MG63 (cell line): ENCODE measurements around the gene CIAPIN1. TPM values are rescaled to one million over a fixed set of nuclear protein-coding genes. Genes with fewer than 3 reads are reported as not detected.

Experiments
- DNase-seq: peaks from one replicate; pipeline ENCODE4 v3.0.0-alpha.2; 2020
- H3K27me3 ChIP-seq: fragments of 250-450 bp; sonication (Bioruptor Pico); 2 replicates; pipeline ENCODE4 v1.5.1; 2020; ENCODE audit warnings: mild to moderate bottlenecking, moderate library complexity
- H3K36me3 ChIP-seq: fragments of 250-450 bp; sonication (Bioruptor Pico); 2 replicates; pipeline ENCODE4 v1.5.1; 2020; ENCODE audit warnings: mild to moderate bottlenecking, moderate library complexity
- H3K4me3 ChIP-seq: fragments of 250-450 bp; sonication (Bioruptor Pico); 2 replicates; pipeline ENCODE4 v1.5.1; 2020; ENCODE audit warnings: mild to moderate bottlenecking, moderate library complexity
- H3K9me3 ChIP-seq: fragments of 250-450 bp; sonication (Bioruptor Pico); 2 replicates; pipeline ENCODE4 v1.5.1; 2020; ENCODE audit warnings: mild to moderate bottlenecking, moderate library complexity
- total RNA-seq: library from RNA; depleted of rRNA; stranded (reverse); fragments of >200 nt; shearing (Covaris generic); gene quantifications from 2 replicates; pipeline ENCODE4 v1.2.3, GENCODE V29; 2014; ENCODE audit warnings: low replicate concordance

CIAPIN1 gene
- total RNA-seq, 1 experiment from 2014 or later: 277 TPM

DNA sequence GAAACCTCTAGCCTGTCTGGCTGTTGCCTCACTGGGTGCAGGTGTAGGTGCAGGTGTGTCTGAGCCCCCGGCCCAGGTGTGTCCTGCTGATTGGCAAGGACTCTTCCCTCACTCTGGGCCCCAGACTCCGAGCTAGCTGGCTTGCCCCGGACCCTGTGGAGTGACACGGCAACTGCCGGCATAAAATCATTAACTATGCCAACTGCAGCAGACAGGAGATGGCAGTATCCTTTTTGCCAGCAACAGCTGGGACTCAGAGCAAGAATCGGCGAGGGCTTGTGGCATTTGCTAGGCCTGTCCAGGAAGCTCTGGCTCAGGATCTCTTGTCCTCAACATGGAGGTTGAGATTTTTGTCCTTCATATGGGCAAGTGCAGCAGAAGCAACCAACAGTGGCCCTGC, 20.8 kb downstream of the CIAPIN1 start:
- Histone ChIP-seq H3K9me3 (no peaks in the 10 kb centered on the region), H3K4me3 (no peak overlapping the region), H3K27me3 (no peaks in the 10 kb centered on the region), H3K36me3 (peaks cover 49% of the 10 kb centered on the region)
- DNase-seq: no peak

GRCh38 chr16:57424583-57424982, 22.6 kb downstream of the CIAPIN1 start:
- no peak for DNase-seq
- no peaks in the 10 kb centered on the region for H3K27me3 ChIP-seq
- no peak overlapping the region for H3K4me3 ChIP-seq
- H3K36me3 ChIP-seq: peaks cover 31% of the 10 kb centered on the region
- no peaks in the 10 kb centered on the region for H3K9me3 ChIP-seq

DNA sequence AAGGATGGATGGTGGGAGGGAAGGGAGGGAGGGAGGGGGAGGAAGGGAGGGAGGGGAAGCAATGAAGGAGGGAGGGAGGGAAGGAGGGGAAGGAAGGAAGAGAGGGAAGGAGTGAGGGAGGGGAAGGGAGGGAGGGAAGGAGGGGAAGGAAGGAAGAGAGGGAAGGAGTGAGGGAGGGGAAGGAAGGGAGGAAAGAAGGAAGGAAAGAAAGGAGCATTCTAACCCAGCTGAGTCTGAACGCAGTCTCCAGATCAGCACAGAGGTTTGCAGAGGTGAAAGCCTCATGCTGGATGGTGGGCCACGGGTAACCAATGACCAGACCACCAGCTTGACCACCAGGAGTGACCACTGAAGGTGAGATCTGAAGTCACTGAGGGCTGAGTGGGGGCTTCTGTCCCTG, 24.0 kb downstream of the CIAPIN1 start:
- Histone ChIP-seq H3K36me3 (peaks cover 18% of the 10 kb centered on the region), H3K4me3 (no peak overlapping the region), H3K27me3 (no peaks in the 10 kb centered on the region), H3K9me3 (no peaks in the 10 kb centered on the region)
- DNase-seq: no peak

- Histone ChIP-seq H3K27me3 (no peaks in the 10 kb centered on the region), H3K4me3 (no peak overlapping the region), H3K36me3 (peaks cover 9% of the 10 kb centered on the region), H3K9me3 (no peaks in the 10 kb centered on the region)
- DNase-seq: peak; percentile 72
Measured at GRCh38 chr16:57422026-57422944, 24.9 kb downstream of the CIAPIN1 start.

- no peak for DNase-seq
- no peaks in the 10 kb centered on the region for H3K9me3 ChIP-seq
- no peak overlapping the region for H3K4me3 ChIP-seq
- H3K27me3 ChIP-seq: no peaks in the 10 kb centered on the region
- no peaks in the 10 kb centered on the region for H3K36me3 ChIP-seq
Measured at GRCh38 chr16:57419506-57419905, 27.7 kb downstream of the CIAPIN1 start.

- Histone ChIP-seq H3K36me3 (no peaks in the 10 kb centered on the region), H3K4me3 (no peak overlapping the region), H3K9me3 (no peaks in the 10 kb centered on the region), H3K27me3 (peaks cover 5% of the 10 kb centered on the region)
- DNase-seq: no peak
Measured at GRCh38 chr16:57416084-57416483, 31.1 kb downstream of the CIAPIN1 start.

DNA sequence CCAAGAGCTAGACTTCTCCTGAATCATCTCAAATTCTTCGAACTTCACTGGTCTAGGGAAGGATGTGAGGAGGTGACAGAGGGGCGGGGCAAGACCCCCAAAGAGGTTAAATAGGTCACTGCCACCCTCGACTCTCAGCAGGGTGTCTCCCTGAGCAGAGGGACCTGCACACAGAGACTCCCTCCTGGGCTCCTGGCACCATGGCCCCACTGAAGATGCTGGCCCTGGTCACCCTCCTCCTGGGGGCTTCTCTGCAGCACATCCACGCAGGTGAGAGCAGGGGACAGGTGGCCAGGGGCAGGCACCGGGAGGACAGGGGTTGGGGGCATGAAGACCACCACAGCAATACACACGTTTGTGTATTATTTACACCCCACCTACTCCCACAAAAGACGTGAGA, 33.5 kb downstream of the CIAPIN1 start:
- DNase-seq: no peak
- Histone ChIP-seq H3K4me3 (no peak overlapping the region), H3K27me3 (peaks cover 11% of the 10 kb centered on the region), H3K9me3 (no peaks in the 10 kb centered on the region), H3K36me3 (no peaks in the 10 kb centered on the region)

- DNase-seq: no peak
- Histone ChIP-seq H3K27me3 (peaks cover 11% of the 10 kb centered on the region), H3K36me3 (no peaks in the 10 kb centered on the region), H3K9me3 (no peaks in the 10 kb centered on the region), H3K4me3 (no peak overlapping the region)
Measured at GRCh38 chr16:57413301-57413730, 33.9 kb downstream of the CIAPIN1 start.

DNA sequence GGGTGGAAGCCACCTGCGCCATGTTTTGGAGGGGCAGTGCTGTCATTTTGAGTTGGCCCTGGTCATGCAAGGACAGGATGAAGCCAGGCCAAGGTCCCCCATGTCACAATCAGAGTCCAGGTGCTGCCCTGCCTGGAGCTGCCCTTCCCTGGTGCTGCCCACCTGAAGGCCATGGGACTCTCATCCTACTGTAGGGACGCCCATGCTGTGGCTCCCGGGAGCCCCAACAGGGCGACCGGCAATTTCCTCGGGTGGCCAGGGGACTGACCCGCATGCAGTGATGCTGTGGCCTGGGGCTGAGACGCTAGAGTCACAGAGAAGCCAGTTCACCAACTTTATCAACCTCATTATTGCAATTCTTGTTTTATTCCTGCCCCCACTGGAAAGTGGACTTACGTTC, 34.6 kb downstream of the CIAPIN1 start:
- Histone ChIP-seq H3K36me3 (no peaks in the 10 kb centered on the region), H3K27me3 (peaks cover 14% of the 10 kb centered on the region), H3K9me3 (no peaks in the 10 kb centered on the region), H3K4me3 (no peak overlapping the region)
- no peak for DNase-seq

GRCh38 chr16:57411362-57411976, 35.7 kb downstream of the CIAPIN1 start:
- Histone ChIP-seq H3K36me3 (no peaks in the 10 kb centered on the region), H3K4me3 (no peak overlapping the region), H3K9me3 (no peaks in the 10 kb centered on the region; the same call in 1 of the 2 replicates), H3K27me3 (peaks cover 25% of the 10 kb centered on the region)
- no peak for DNase-seq

DNA sequence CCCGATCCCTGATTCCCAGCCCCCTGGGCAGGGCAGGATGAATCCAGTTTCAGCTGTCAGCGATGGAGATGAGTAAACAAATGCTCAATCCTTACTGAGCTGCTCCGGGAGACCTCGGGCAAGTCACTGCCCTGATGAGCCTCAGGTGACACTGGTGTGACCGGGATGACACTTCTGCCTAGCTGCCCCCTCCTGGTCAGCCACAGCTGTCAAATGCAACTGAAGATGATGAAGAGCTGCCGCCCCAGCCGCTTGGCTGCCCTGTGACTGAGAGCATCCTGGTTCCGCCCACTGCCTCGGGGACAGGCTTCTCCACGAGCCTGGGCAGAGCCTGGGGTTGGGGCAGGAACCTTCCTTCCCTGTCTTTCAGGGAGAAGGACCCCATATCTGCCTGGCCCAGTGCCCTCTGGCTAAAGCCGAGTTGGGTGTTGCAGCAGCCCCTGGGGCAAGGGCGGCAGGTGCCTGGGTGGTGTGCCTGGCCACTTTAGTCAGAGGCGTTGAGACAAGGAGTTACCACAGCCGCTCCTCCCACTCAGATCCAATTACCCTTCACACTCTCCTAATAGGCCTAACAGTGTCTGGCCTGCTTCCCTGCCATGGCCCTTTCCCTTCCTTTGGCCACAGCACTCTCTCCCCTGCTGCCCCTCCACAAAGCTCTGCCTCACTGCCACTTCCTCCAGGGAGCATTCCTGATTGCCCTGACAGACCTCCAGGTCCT, 37.2 kb downstream of the CIAPIN1 start:
- no peaks in the 10 kb centered on the region; the same call in 1 of the 2 replicates for H3K9me3 ChIP-seq
- H3K36me3 ChIP-seq: no peaks in the 10 kb centered on the region
- H3K27me3 ChIP-seq: peaks cover 31% of the 10 kb centered on the region
- DNase-seq: no peak
- no peak overlapping the region for H3K4me3 ChIP-seq

GRCh38 chr16:57409065-57409464, 38.1 kb downstream of the CIAPIN1 start:
- H3K36me3 ChIP-seq: no peaks in the 10 kb centered on the region
- no peaks in the 10 kb centered on the region; the same call in 1 of the 2 replicates for H3K9me3 ChIP-seq
- H3K27me3 ChIP-seq: peaks cover 32% of the 10 kb centered on the region
- H3K4me3 ChIP-seq: no peak overlapping the region
- no peak for DNase-seq

DNA sequence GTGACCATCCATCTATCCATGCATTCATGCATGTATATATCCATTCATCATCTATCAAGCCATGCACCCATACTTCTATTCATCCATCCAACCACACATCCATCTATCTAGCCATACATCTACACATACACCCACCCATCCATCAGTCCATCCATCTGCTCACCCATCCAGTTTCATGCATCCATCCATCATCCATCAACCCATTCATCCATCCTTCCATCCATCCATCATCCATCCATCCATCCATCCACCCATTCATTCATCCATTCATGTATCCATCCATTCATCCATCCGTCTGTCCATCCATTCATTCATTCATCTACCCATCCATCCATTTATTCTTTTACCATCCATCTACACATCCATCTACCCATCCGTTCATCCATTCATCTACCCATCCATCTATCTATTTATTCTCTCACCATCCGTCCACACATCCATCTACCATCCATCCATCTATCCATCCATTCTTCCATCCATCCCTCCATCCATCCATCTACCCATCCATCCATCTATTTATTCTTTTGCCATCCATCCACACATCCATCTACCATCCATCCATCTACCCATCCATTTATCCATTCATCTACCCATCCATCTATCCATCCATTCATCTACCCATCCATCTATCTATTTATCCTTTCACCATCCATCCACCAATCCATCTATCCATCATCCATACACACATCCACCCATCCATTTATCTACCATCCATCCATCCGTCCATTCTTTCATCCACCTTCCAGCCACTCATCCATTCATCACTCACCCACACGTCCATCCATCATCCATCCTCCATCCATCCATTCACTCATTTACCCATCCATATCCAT, 39.4 kb downstream of the CIAPIN1 start:
- peaks cover 30% of the 10 kb centered on the region for H3K27me3 ChIP-seq
- no peak for DNase-seq
- no peaks in the 10 kb centered on the region; the same call in 1 of the 2 replicates for H3K9me3 ChIP-seq
- no peaks in the 10 kb centered on the region for H3K36me3 ChIP-seq
- H3K4me3 ChIP-seq: no peak overlapping the region

- H3K4me3 ChIP-seq: no peak overlapping the region
- no peaks in the 10 kb centered on the region for H3K36me3 ChIP-seq
- no peaks in the 10 kb centered on the region; the same call in 1 of the 2 replicates for H3K9me3 ChIP-seq
- peaks cover 27% of the 10 kb centered on the region for H3K27me3 ChIP-seq
- no peak for DNase-seq
Measured at GRCh38 chr16:57406881-57407280, 40.3 kb downstream of the CIAPIN1 start.

GRCh38 chr16:57405097-57405496, 42.1 kb downstream of the CIAPIN1 start:
- peaks cover 27% of the 10 kb centered on the region for H3K27me3 ChIP-seq
- no peak for DNase-seq
- no peaks in the 10 kb centered on the region for H3K36me3 ChIP-seq
- no peaks in the 10 kb centered on the region; the same call in 1 of the 2 replicates for H3K9me3 ChIP-seq
- H3K4me3 ChIP-seq: no peak overlapping the region
